ENCODE data around the gene TRIAP1.

TRIAP1 gene

GRCh38 chr12:120404271-120404670 lies 41.9 kb downstream of the TRIAP1 start:
- Histone ChIP-seq H3K27me3 (ENCODE audit: low read depth, low read length) (no peaks in the 10 kb centered on the region), H3K9me3 (ENCODE audit: insufficient read depth, low read length) (no peaks in the 10 kb centered on the region), H3K4me2 (ENCODE audit: low read length) (no peak overlapping the region), H3K4me1 (ENCODE audit: low read length) (peaks cover 13% of the 10 kb centered on the region), H3K4me3 (ENCODE audit: low read length) (no peak overlapping the region), H2AFZ (ENCODE audit: low read depth, low read length) (no peak overlapping the region), H3K36me3 (replicated peaks; ENCODE audit: low read depth, low read length) (no peaks in the 10 kb centered on the region), H3K9ac (ENCODE audit: low read length) (no peak overlapping the region), H3K27ac (ENCODE audit: low read length) (no peak overlapping the region), H3K79me2 (ENCODE audit: low read length) (no peaks in the 10 kb centered on the region), H4K20me1 (ENCODE audit: insufficient read depth, low read length) (no peaks in the 10 kb centered on the region)
- TF ChIP-seq CTCF (IDR thresholded peaks at IDR 0.05; ENCODE audit: low read depth, low read length) (no peak), EZH2phosphoT487 (IDR thresholded peaks at IDR 0.05; ENCODE audit: low read depth) (no peak)

GRCh38 chr12:120403869-120404268 lies 42.3 kb downstream of the TRIAP1 start:
- Histone ChIP-seq H3K36me3 (replicated peaks; ENCODE audit: low read depth, low read length) (no peaks in the 10 kb centered on the region), H3K4me2 (ENCODE audit: low read length) (no peak overlapping the region), H3K9me3 (ENCODE audit: insufficient read depth, low read length) (no peaks in the 10 kb centered on the region), H4K20me1 (ENCODE audit: insufficient read depth, low read length) (no peaks in the 10 kb centered on the region), H3K4me1 (ENCODE audit: low read length) (peaks cover 17% of the 10 kb centered on the region), H3K27ac (ENCODE audit: low read length) (no peak overlapping the region), H3K4me3 (ENCODE audit: low read length) (no peak overlapping the region), H2AFZ (ENCODE audit: low read depth, low read length) (no peak overlapping the region), H3K27me3 (ENCODE audit: low read depth, low read length) (no peaks in the 10 kb centered on the region), H3K79me2 (ENCODE audit: low read length) (no peaks in the 10 kb centered on the region), H3K9ac (ENCODE audit: low read length) (no peak overlapping the region)
- no peak for TF ChIP-seq CTCF (IDR thresholded peaks at IDR 0.05; ENCODE audit: low read depth, low read length)
- TF ChIP-seq EZH2phosphoT487 (IDR thresholded peaks at IDR 0.05; ENCODE audit: low read depth): no peak

- H3K4me2 ChIP-seq (ENCODE audit: low read length): no peak overlapping the region
- H3K79me2 ChIP-seq (ENCODE audit: low read length): no peaks in the 10 kb centered on the region
- H3K4me1 ChIP-seq (ENCODE audit: low read length): peaks cover 26% of the 10 kb centered on the region
- no peaks in the 10 kb centered on the region for H4K20me1 ChIP-seq (ENCODE audit: insufficient read depth, low read length)
- no peak overlapping the region for H3K27ac ChIP-seq (ENCODE audit: low read length)
- no peaks in the 10 kb centered on the region for H3K27me3 ChIP-seq (ENCODE audit: low read depth, low read length)
- H3K9me3 ChIP-seq (ENCODE audit: insufficient read depth, low read length): no peaks in the 10 kb centered on the region
- no peaks in the 10 kb centered on the region for H3K36me3 ChIP-seq (replicated peaks; ENCODE audit: low read depth, low read length)
- TF ChIP-seq EZH2phosphoT487 (IDR thresholded peaks at IDR 0.05; ENCODE audit: low read depth) (no peak), CTCF (IDR thresholded peaks at IDR 0.05; ENCODE audit: low read depth, low read length) (no peak)
- no peak overlapping the region for H3K4me3 ChIP-seq (ENCODE audit: low read length)
- no peak overlapping the region; the same call in 1 of the 2 replicates for H2AFZ ChIP-seq (ENCODE audit: low read depth, low read length)
- no peak overlapping the region for H3K9ac ChIP-seq (ENCODE audit: low read length)
Measured at GRCh38 chr12:120402217-120402616, 44.0 kb downstream of the TRIAP1 start.

GRCh38 chr12:120399531-120399930 lies 46.7 kb downstream of the TRIAP1 start:
- H3K4me3 ChIP-seq (ENCODE audit: low read length): no peak overlapping the region
- H3K27ac ChIP-seq (ENCODE audit: low read length): no peak overlapping the region
- H4K20me1 ChIP-seq (ENCODE audit: insufficient read depth, low read length): no peaks in the 10 kb centered on the region
- no peaks in the 10 kb centered on the region for H3K27me3 ChIP-seq (ENCODE audit: low read depth, low read length)
- H3K4me2 ChIP-seq (ENCODE audit: low read length): peak overlapping the region; percentile 38
- H3K9me3 ChIP-seq (ENCODE audit: insufficient read depth, low read length): no peaks in the 10 kb centered on the region
- H3K36me3 ChIP-seq (replicated peaks; ENCODE audit: low read depth, low read length): no peaks in the 10 kb centered on the region
- H3K9ac ChIP-seq (ENCODE audit: low read length): no peak overlapping the region
- H3K4me1 ChIP-seq (ENCODE audit: low read length): peaks cover 26% of the 10 kb centered on the region
- no peaks in the 10 kb centered on the region for H3K79me2 ChIP-seq (ENCODE audit: low read length)
- no peak for TF ChIP-seq CTCF (IDR thresholded peaks at IDR 0.05; ENCODE audit: low read depth, low read length)
- no peak for TF ChIP-seq EZH2phosphoT487 (IDR thresholded peaks at IDR 0.05; ENCODE audit: low read depth)
- H2AFZ ChIP-seq (ENCODE audit: low read depth, low read length): no peak overlapping the region

All from OCI-LY3 (cell line).